Testis (tissue), 2 donors: ENCODE data around the gene EVI2B.

Experiments used
- CTCF ChIP-seq, 3 experiments: fragments of 450-650 bp in 2 of 3; fragments of 200-600 bp in 1 of 3; sonication (generic) in 1 of 3; IDR thresholded peaks; one replicate each; pipeline ENCODE4 v1.5.1; 2016 to 2019; ENCODE audit warnings: antibody characterized with exemption in 3 of 3, mild to moderate bottlenecking in 2 of 3, moderate library complexity in 1 of 3
- POLR2A ChIP-seq: fragments of 450-650 bp; IDR thresholded peaks from one replicate; pipeline ENCODE4 v1.6.1; 2017; ENCODE audit warnings: antibody characterized with exemption, mild to moderate bottlenecking, moderate library complexity

DNA sequence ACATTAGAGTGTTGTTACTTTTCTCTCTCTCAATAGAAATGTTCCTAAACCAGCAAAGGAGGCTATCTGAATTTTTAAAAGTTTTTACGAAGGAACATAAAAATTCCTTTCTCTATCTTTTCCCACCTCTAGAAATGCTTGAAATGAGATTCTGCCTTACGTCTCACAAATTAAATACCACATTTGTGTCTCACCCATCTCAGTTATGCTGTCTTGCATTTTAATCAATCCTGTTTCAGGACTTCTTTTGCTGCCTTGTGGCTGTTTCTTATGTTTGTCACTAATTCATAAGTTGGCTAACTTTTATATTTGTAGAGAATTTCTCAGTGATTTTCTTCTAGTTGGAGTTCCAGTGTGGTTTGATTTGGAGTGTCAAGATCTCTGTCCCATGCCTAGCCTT, 20.3 kb downstream of the EVI2B start:
- TF ChIP-seq POLR2A (no peak), CTCF (IDR thresholded peaks at IDR 0.05) (no peak)
